ENCODE data around the gene SEPTIN1. TPM values are rescaled to one million over a fixed set of nuclear protein-coding genes. Genes with fewer than 3 reads are reported as not detected.

Gene SEPTIN1
- 64.1 and 117 TPM in 2 replicates for total RNA-seq (2014; rRNA removed; shearing (Covaris generic); ENCODE audit: low replicate concordance)

DNA sequence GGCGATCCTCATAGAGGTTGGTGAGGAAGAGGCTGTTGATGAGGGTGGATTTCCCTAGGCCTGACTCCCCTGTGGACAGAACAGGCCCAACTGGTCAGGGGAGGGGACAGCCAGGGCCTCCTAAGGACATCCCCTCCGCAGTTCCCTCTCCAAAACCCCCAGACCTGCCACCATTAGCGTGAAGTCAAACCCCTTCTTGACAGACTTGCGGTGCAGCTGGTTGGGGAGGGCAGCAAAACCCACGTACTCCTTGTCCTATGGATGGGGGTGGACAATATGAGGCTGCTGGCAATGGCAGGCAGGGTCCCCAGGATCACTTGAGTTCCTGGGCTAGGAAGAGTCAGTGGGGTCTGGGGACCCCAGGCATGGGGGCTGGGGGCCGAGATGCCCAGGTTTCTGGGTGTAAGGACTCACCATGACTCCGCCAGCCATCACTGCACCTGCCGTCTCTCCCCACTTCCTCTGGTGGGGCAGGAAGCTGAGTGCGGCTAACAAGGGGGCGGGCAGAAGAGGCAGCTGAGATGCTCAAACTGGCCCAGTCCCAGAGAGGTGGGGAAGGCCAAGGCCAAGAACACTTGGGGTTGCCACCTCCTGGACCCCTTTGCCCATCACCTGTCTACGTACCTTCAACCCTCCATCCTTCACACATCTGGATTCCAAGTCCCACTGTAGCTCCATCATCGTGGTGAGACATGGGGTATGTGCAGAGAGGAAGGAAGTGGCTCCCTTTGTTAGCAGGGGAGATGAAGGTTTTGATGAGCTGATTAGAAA lies at the start of gene SEPTIN1:
SEPTIN1 (minus strand) TSS at position 451 of the 771 bp plus-strand sequence; CDS start at position 432, 19 bp downstream.
- Histone ChIP-seq H3K9ac (ENCODE audit: low read length) (peak within 1 kb of the TSS; percentile 80), H3K4me2 (ENCODE audit: low read depth, low read length, poor library complexity, severe bottlenecking) (peak within 1 kb of the TSS; percentile 72), H2AFZ (ENCODE audit: low read length) (peak within 1 kb of the TSS; percentile 76)

GRCh38 chr16:30430428-30430970 lies 48.1 kb upstream of the SEPTIN1 start:
- Histone ChIP-seq H4K20me1 (ENCODE audit: insufficient read depth, low read depth, low read length) (0 out of 2 replicates have a peak, but pooled peaks cover 3% of the 10 kb centered on the region), H3K79me2 (ENCODE audit: low read length) (peaks cover 32% of the 10 kb centered on the region), H3K4me3 (ENCODE audit: low read length) (peak overlapping the region; percentile 53; the same call in 1 of the 2 replicates), H3K9me3 (ENCODE audit: low read length) (no peaks in the 10 kb centered on the region), H3K9ac (ENCODE audit: low read length) (peak overlapping the region; percentile 49), H3K27ac (ENCODE audit: low read length) (no peak overlapping the region; the same call in 1 of the 2 replicates), H3K4me2 (ENCODE audit: low read depth, low read length, poor library complexity, severe bottlenecking) (peak overlapping the region; percentile 55), H3K36me3 (ENCODE audit: insufficient read depth, low read length) (peaks cover 14% of the 10 kb centered on the region), H3K9me2 (replicated peaks; ENCODE audit: insufficient read depth, low read length) (no peaks in the 10 kb centered on the region), H3K27me3 (ENCODE audit: low read length) (no peaks in the 10 kb centered on the region), H3K4me1 (ENCODE audit: low read length) (peaks cover 19% of the 10 kb centered on the region), H2AFZ (ENCODE audit: low read length) (peak overlapping the region; percentile 96)
- DNase-seq = no peak

More for the DNA sequence above, at the start of gene SEPTIN1:
- H3K79me2 ChIP-seq (ENCODE audit: low read length) = peaks cover 22% of the 10 kb centered on the region
- H4K20me1 ChIP-seq (ENCODE audit: insufficient read depth, low read depth, low read length) = 0 out of 2 replicates have a peak, but pooled peaks cover 4% of the 10 kb centered on the region
- H3K27me3 ChIP-seq (ENCODE audit: low read length) = no peaks in the 10 kb centered on the region
- no peaks in the 10 kb centered on the region for H3K36me3 ChIP-seq (ENCODE audit: insufficient read depth, low read length)
- peak; percentile 81 for DNase-seq
- H3K4me1 ChIP-seq (ENCODE audit: low read length) = peaks cover 49% of the 10 kb centered on the region
- H3K4me3 ChIP-seq (ENCODE audit: low read length) = peak within 1 kb of the TSS; percentile 77
- no peaks in the 10 kb centered on the region for H3K9me3 ChIP-seq (ENCODE audit: low read length)
- peak within 1 kb of the TSS; percentile 65 for H3K27ac ChIP-seq (ENCODE audit: low read length)
- no peaks in the 10 kb centered on the region for H3K9me2 ChIP-seq (replicated peaks; ENCODE audit: insufficient read depth, low read length)

DNA sequence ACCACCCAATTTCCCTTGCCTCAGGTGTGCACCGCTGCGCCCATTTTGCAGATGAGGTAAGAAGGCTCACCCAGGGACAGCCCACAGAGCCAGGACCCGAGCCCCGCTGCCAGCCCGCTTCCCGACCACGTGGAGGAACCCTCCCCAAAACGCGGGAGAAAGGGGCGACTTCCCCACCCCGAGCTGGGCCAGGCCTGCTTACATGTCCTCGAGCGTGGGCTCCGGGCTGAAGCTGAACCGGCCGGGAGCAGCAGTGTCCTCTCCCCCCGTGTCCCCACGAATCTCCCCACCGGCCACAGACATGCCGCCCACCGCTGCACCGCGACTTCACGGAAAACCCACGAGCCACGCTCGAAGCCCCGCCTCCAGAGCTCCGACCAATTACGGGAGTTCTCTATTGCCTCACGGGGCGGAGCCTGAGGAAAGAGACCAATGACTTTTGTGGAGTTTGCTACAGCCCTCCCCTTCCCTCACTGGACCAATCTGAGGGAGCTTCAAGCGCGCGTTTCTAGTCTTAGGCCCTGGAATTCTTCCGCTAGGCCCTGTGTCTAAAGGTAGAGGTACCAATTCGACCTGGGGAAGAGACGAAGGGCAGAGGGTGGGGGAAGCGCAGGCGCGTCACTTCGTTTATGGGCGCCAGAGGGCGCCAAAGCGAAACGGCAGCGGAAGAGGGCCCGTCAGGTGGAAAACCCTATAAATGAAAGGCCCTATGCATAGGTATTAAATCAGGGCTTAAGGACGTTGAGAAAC lies 47.5 kb upstream of the SEPTIN1 start, which contains the start of gene DCTPP1:
DCTPP1 (minus strand) TSS at position 353 of the 750 bp plus-strand sequence; CDS start at position 303, 50 bp downstream.
- H2AFZ ChIP-seq (ENCODE audit: low read length) = peak within 1 kb of the TSS; percentile 96
- DNase-seq = peak; percentile 100
- H3K9me2 ChIP-seq (replicated peaks; ENCODE audit: insufficient read depth, low read length) = no peaks in the 10 kb centered on the region
- H3K27me3 ChIP-seq (ENCODE audit: low read length) = no peaks in the 10 kb centered on the region
- H3K4me1 ChIP-seq (ENCODE audit: low read length) = peaks cover 19% of the 10 kb centered on the region
- H3K9ac ChIP-seq (ENCODE audit: low read length) = peak within 1 kb of the TSS; percentile 79
- H3K36me3 ChIP-seq (ENCODE audit: insufficient read depth, low read length) = peaks cover 14% of the 10 kb centered on the region
- H4K20me1 ChIP-seq (ENCODE audit: insufficient read depth, low read depth, low read length) = 0 out of 2 replicates have a peak, but pooled peaks cover 3% of the 10 kb centered on the region
- H3K4me3 ChIP-seq (ENCODE audit: low read length) = peak within 1 kb of the TSS; percentile 81
- peak within 1 kb of the TSS; percentile 83 for H3K4me2 ChIP-seq (ENCODE audit: low read depth, low read length, poor library complexity, severe bottlenecking)
- H3K79me2 ChIP-seq (ENCODE audit: low read length) = peaks cover 32% of the 10 kb centered on the region
- H3K27ac ChIP-seq (ENCODE audit: low read length) = peak within 1 kb of the TSS; percentile 68
- H3K9me3 ChIP-seq (ENCODE audit: low read length) = no peaks in the 10 kb centered on the region

GRCh38 chr16:30429418-30429677 lies 47.0 kb upstream of the SEPTIN1 start:
- Histone ChIP-seq H3K9ac (ENCODE audit: low read length) (peak overlapping the region; percentile 79), H3K27me3 (ENCODE audit: low read length) (no peaks in the 10 kb centered on the region), H3K27ac (ENCODE audit: low read length) (peak overlapping the region; percentile 68), H3K36me3 (ENCODE audit: insufficient read depth, low read length) (peaks cover 14% of the 10 kb centered on the region), H2AFZ (ENCODE audit: low read length) (no peak overlapping the region; the same call in 1 of the 2 replicates), H4K20me1 (ENCODE audit: insufficient read depth, low read depth, low read length) (0 out of 2 replicates have a peak, but pooled peaks cover 3% of the 10 kb centered on the region), H3K9me3 (ENCODE audit: low read length) (no peaks in the 10 kb centered on the region), H3K4me3 (ENCODE audit: low read length) (peak overlapping the region; percentile 81), H3K9me2 (replicated peaks; ENCODE audit: insufficient read depth, low read length) (no peaks in the 10 kb centered on the region), H3K4me1 (ENCODE audit: low read length) (peaks cover 19% of the 10 kb centered on the region), H3K79me2 (ENCODE audit: low read length) (peaks cover 32% of the 10 kb centered on the region), H3K4me2 (ENCODE audit: low read depth, low read length, poor library complexity, severe bottlenecking) (peak overlapping the region; percentile 83)
- DNase-seq = no peak

DNA sequence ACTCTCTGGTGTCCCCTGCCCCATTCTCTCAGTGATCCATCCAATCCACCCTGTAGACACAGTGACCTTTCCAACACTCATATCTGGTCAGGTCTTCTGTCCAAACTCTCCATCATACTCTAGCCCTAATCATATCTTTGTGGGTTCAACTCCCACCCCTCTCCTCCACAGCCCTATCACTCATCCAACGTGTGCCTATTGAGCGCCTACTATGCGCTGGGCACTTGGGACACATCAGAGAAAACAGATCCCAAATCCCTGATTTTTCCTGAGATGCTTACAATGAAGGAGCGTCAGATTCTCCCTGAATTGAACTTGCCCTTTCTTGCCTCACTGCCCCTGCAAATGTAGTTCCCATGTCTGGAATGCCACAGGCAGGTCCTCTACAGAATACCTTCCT lies 45.7 kb upstream of the SEPTIN1 start:
- no peaks in the 10 kb centered on the region for H3K9me2 ChIP-seq (replicated peaks; ENCODE audit: insufficient read depth, low read length)
- no peak overlapping the region for H2AFZ ChIP-seq (ENCODE audit: low read length)
- peak overlapping the region; percentile 83 for H3K4me2 ChIP-seq (ENCODE audit: low read depth, low read length, poor library complexity, severe bottlenecking)
- no peaks in the 10 kb centered on the region for H3K27me3 ChIP-seq (ENCODE audit: low read length)
- H3K79me2 ChIP-seq (ENCODE audit: low read length) = peaks cover 35% of the 10 kb centered on the region
- H3K4me1 ChIP-seq (ENCODE audit: low read length) = peaks cover 19% of the 10 kb centered on the region
- no peak overlapping the region for H3K4me3 ChIP-seq (ENCODE audit: low read length)
- H3K9me3 ChIP-seq (ENCODE audit: low read length) = no peaks in the 10 kb centered on the region
- DNase-seq = no peak
- H3K36me3 ChIP-seq (ENCODE audit: insufficient read depth, low read length) = peaks cover 23% of the 10 kb centered on the region
- no peak overlapping the region for H3K27ac ChIP-seq (ENCODE audit: low read length)
- H3K9ac ChIP-seq (ENCODE audit: low read length) = no peak overlapping the region
- H4K20me1 ChIP-seq (ENCODE audit: insufficient read depth, low read depth, low read length) = 0 out of 2 replicates have a peak, but pooled peaks cover 3% of the 10 kb centered on the region

- Histone ChIP-seq H3K27me3 (ENCODE audit: low read length) (no peaks in the 10 kb centered on the region), H3K9me3 (ENCODE audit: low read length) (no peaks in the 10 kb centered on the region), H3K9ac (ENCODE audit: low read length) (no peak overlapping the region), H2AFZ (ENCODE audit: low read length) (no peak overlapping the region), H4K20me1 (ENCODE audit: insufficient read depth, low read depth, low read length) (no peaks in the 10 kb centered on the region), H3K79me2 (ENCODE audit: low read length) (peaks cover 8% of the 10 kb centered on the region), H3K36me3 (ENCODE audit: insufficient read depth, low read length) (peaks cover 9% of the 10 kb centered on the region; the same call in 1 of the 2 replicates), H3K9me2 (replicated peaks; ENCODE audit: insufficient read depth, low read length) (no peaks in the 10 kb centered on the region), H3K27ac (ENCODE audit: low read length) (no peak overlapping the region), H3K4me2 (ENCODE audit: low read depth, low read length, poor library complexity, severe bottlenecking) (no peak overlapping the region), H3K4me3 (ENCODE audit: low read length) (no peak overlapping the region), H3K4me1 (ENCODE audit: low read length) (peaks cover 25% of the 10 kb centered on the region)
- peak; percentile 36 for DNase-seq
These were observed 38.6 kb upstream of the SEPTIN1 start for GRCh38 chr16:30421010-30421409.

DNA sequence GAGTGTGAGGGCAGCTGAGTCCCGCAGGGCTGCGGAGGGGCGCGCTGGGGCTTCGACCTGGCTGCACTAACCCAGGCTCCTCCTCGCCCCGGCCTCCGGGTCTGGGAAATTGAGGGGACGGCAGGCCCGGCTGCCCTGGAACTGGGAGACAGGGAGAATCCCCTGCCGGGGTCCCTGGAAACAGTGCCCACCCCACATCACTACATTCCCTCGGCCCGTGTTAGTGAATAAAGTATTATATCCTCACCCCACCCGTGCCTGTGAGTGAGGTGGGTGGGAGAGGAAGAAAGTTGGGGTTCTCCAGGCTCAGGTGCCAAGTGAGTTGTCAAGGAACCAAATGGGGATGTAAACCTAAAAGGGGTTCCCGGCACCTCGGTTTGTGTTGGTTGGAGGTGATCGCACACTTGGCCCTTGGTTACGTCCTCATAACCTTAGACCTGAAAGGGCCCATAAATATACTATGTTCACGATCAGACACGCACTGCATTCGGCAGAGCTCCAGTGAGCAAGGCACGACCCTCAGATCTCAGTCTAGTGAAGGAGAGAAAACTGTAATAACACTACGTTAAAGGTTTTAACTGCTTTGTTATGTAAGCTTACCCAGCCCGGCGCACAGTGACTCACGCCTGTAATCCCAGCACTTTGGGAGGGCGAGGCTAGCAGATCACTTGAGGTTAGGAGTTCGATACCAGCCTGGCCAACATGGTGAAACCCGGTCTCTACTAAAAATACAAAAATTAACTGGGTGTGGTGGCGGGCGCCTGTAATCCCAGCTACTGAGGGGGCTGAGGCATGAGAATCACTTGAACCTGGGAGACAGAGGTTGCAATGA lies 36.2 kb upstream of the SEPTIN1 start:
- DNase-seq = peak; percentile 61
- no peaks in the 10 kb centered on the region for H3K27me3 ChIP-seq (ENCODE audit: low read length)
- H3K4me2 ChIP-seq (ENCODE audit: low read depth, low read length, poor library complexity, severe bottlenecking) = peak overlapping the region; percentile 88
- H3K36me3 ChIP-seq (ENCODE audit: insufficient read depth, low read length) = peaks cover 11% of the 10 kb centered on the region; the same call in 1 of the 2 replicates
- peaks cover 5% of the 10 kb centered on the region; the same call in 1 of the 2 replicates for H3K79me2 ChIP-seq (ENCODE audit: low read length)
- no peaks in the 10 kb centered on the region for H3K9me2 ChIP-seq (replicated peaks; ENCODE audit: insufficient read depth, low read length)
- peak overlapping the region; percentile 50 for H3K27ac ChIP-seq (ENCODE audit: low read length)
- peak overlapping the region; percentile 61 for H3K9ac ChIP-seq (ENCODE audit: low read length)
- no peak overlapping the region for H2AFZ ChIP-seq (ENCODE audit: low read length)
- no peaks in the 10 kb centered on the region for H3K9me3 ChIP-seq (ENCODE audit: low read length)
- no peaks in the 10 kb centered on the region for H4K20me1 ChIP-seq (ENCODE audit: insufficient read depth, low read depth, low read length)
- peak overlapping the region; percentile 70 for H3K4me3 ChIP-seq (ENCODE audit: low read length)
- peaks cover 26% of the 10 kb centered on the region for H3K4me1 ChIP-seq (ENCODE audit: low read length)

Data from Karpas-422 (cell line).